ENCODE measurements around the gene ATG101. TPM values are rescaled to one million over a fixed set of nuclear protein-coding genes. Genes with fewer than 3 reads are reported as not detected.
A peak's percentile ranks its signal among the peaks of the same experiment; 100 is the strongest.

The ATG101 gene
- total and polyA plus RNA-seq, 2 of the 13 experiments (the other 11 are each of a cell fraction or from before 2014, with no cell fraction given), result 58.2 to 67.7 TPM

- no peak for TF ChIP-seq MAZ (IDR thresholded peaks at IDR 0.05; ENCODE audit: borderline replicate concordance, low read depth, low read length)
- no peak for TF ChIP-seq MAZ (CRISPR knock-in tag; IDR thresholded peaks at IDR 0.05; ENCODE audit: low read depth)
- no peak for TF ChIP-seq CREB1 (IDR thresholded peaks at IDR 0.05)
- no peak for TF ChIP-seq CREB1 (CRISPR knock-in tag; IDR thresholded peaks at IDR 0.05)
- no peak for TF ChIP-seq ZMYM2 (CRISPR knock-in tag; IDR thresholded peaks at IDR 0.05)
- no peak; the same call in 1 of the 2 replicates for TF ChIP-seq BCL6 (CRISPR knock-in tag; IDR thresholded peaks at IDR 0.05)
- TF ChIP-seq THAP11 (CRISPR knock-in tag; IDR thresholded peaks at IDR 0.05), result no peak
- TF ChIP-seq SIX1 (CRISPR knock-in tag; IDR thresholded peaks at IDR 0.05; ENCODE audit: borderline replicate concordance), result no peak
- no peak for TF ChIP-seq PHF20 (CRISPR knock-in tag; IDR thresholded peaks at IDR 0.05)
- no peak for TF ChIP-seq SALL1 (CRISPR knock-in tag; IDR thresholded peaks at IDR 0.05)
- peak; percentile 12; the same call in 1 of the 2 replicates for TF ChIP-seq DMAP1 (CRISPR knock-in tag; IDR thresholded peaks at IDR 0.05)
- peak; percentile 46; the same call in 1 of the 2 replicates for TF ChIP-seq MTERF4 (CRISPR knock-in tag; IDR thresholded peaks at IDR 0.05)
- no peak for TF ChIP-seq TRIM24 (CRISPR knock-in tag; IDR thresholded peaks at IDR 0.05)
- no peak for TF ChIP-seq PRDM10 (CRISPR knock-in tag; IDR thresholded peaks at IDR 0.05; ENCODE audit: low read depth)
- no peak for TF ChIP-seq FUBP1 (CRISPR knock-in tag; IDR thresholded peaks at IDR 0.05; ENCODE audit: borderline replicate concordance)
- TF ChIP-seq ZNF317 (CRISPR knock-in tag; IDR thresholded peaks at IDR 0.05), result 0 out of 2 replicates have a peak, but pooled peaks have one; percentile 10
- no peak for TF ChIP-seq ZNF33A (CRISPR knock-in tag; IDR thresholded peaks at IDR 0.05; ENCODE audit: borderline replicate concordance)
- peak; percentile 55; the same call in 1 of the 2 replicates for TF ChIP-seq ZNF451 (CRISPR knock-in tag; IDR thresholded peaks at IDR 0.05)
- no peak for TF ChIP-seq POLR2A (IDR thresholded peaks at IDR 0.05; ENCODE audit: insufficient read depth in 1 of 2, low read depth in 2 of 2, low read length in 2 of 2)
- TF ChIP-seq PHF5A (CRISPR knock-in tag; IDR thresholded peaks at IDR 0.05; ENCODE audit: low read depth, unreplicated experiment), result no peak
- TF ChIP-seq USF2 (IDR thresholded peaks at IDR 0.05; ENCODE audit: low read depth, low read length), result no peak
- no peak for TF ChIP-seq USF2 (CRISPR knock-in tag; IDR thresholded peaks at IDR 0.05; ENCODE audit: borderline replicate concordance)
Observed at GRCh38 chr12:52070185-52070925, 577 bp downstream of the ATG101 start (continued).

Measured in HepG2 (cell line).